K562 (cell line): ENCODE measurements around the gene ZNF575.

Source experiments
- CBX3 ChIP-seq, 2 experiments: IDR thresholded peaks; 1 replicate in 1 of 2; 2 replicates in 1 of 2; pipeline ENCODE4 v1.6.1; 2012; ENCODE audit warnings: inconsistent platforms in 2 of 2, low read length in 2 of 2, borderline replicate concordance in 1 of 2, control low read depth in 1 of 2
- ELF1 ChIP-seq: fragments of 200-800 bp; sonication (Bioruptor generic); IDR thresholded peaks from 2 replicates; pipeline ENCODE4 v1.6.1; 2016; ENCODE audit warnings: missing genetic modification characterization, missing compliant biosample characterization
- EZH2 ChIP-seq: IDR thresholded peaks from 2 replicates; pipeline ENCODE4 v1.6.1; 2012; ENCODE audit warnings: low read depth, mild to moderate bottlenecking, inconsistent platforms, low read length, borderline replicate concordance
- FOXK1 ChIP-seq: sonication (generic); formaldehyde crosslinking; IDR thresholded peaks from 2 replicates; pipeline ENCODE4 v1.8.0; 2022; ENCODE audit warnings: missing genetic modification reagents, mild to moderate bottlenecking, borderline replicate concordance
- JUND ChIP-seq, 2 experiments: IDR thresholded peaks; 2 replicates in 1 of 2; 3 replicates in 1 of 2; pipeline ENCODE4 v1.6.1; 2011; ENCODE audit warnings: borderline replicate concordance in 2 of 2, low read depth in 2 of 2, low read length in 2 of 2, improper control_type of control experiment in 1 of 2, missing biosample characterization in 1 of 2, missing genetic modification characterization in 1 of 2, missing genetic modification reagents in 1 of 2
- MAFF ChIP-seq: IDR thresholded peaks from 2 replicates; pipeline ENCODE4 v1.6.1; 2012; ENCODE audit warnings: low read length, improper control_type of control experiment
- MEF2A ChIP-seq: IDR thresholded peaks from 2 replicates; pipeline ENCODE4 v1.6.1; 2011; ENCODE audit warnings: low read depth, mild to moderate bottlenecking, low read length, moderate library complexity; ENCODE audit not compliant: control insufficient read depth
- RBFOX2 ChIP-seq: fragments of 200-400 bp; formaldehyde crosslinking; IDR thresholded peaks from 2 replicates; pipeline ENCODE4 v1.6.1; 2017; ENCODE audit warnings: low read depth, mild to moderate bottlenecking, low read length, moderate library complexity
- ZC3H4 ChIP-seq: sonication (generic); formaldehyde crosslinking; IDR thresholded peaks from 2 replicates; pipeline ENCODE4 v1.9.0; 2021; ENCODE audit warnings: missing genetic modification reagents, borderline replicate concordance
- ZNF561 ChIP-seq: fragments of 450-650 bp; formaldehyde crosslinking; conservative IDR thresholded peaks from 2 replicates; pipeline ENCODE4 v1.4.0; 2020; ENCODE audit warnings: mild to moderate bottlenecking, moderate library complexity
- TF ChIP-seq, protein P1 (sequence below): fragments of 150-350 bp; conservative IDR thresholded peaks from 2 replicates; pipeline ENCODE4 v1.6.1; 2014; ENCODE audit warnings: low read length
- TF ChIP-seq, protein P2 (sequence below): IDR thresholded peaks from 3 replicates; pipeline ENCODE4 v1.6.1; 2011; ENCODE audit warnings: borderline replicate concordance, mild to moderate bottlenecking, moderate library complexity; ENCODE audit not compliant: insufficient read length; ENCODE audit errors: extremely low read depth
- TF ChIP-seq, protein P3 (sequence below), 3 experiments: IDR thresholded peaks in 2 of 3; conservative IDR thresholded peaks in 1 of 3; 2 replicates each; pipeline ENCODE4 v1.5.1; 2011 to 2012; ENCODE audit warnings: low read length in 3 of 3, mild to moderate bottlenecking in 3 of 3, control low read depth in 2 of 3, improper control_type of control experiment in 1 of 3, inconsistent platforms in 1 of 3, low read depth in 1 of 3, mixed read lengths in 1 of 3, moderate library complexity in 1 of 3; ENCODE audit not compliant: insufficient read depth in 2 of 3

DNA sequence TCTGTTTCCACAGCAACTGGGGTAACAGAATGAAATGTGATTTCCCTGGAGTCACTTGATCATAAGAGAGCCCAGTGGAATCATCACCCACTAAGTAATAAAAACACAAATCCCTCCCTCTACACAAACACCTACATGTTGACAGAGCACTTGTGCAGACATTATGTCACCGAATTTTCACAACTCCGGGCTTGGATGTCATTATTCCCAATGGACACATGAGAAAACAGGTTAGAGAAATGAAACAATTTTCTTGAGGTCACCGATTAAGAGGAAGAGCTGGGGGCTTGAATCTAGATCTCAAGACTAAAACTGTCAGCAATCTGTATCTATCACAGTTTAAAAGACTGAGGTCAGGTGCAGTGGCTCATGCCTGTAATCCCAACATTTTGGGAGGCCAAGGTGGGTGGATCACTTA, 39.2 kb downstream of the ZNF575 start:
- TF ChIP-seq MEF2A (no peak), ELF1 (tag) (no peak), CBX3 (IDR thresholded peaks at IDR 0.05; ENCODE audit: borderline replicate concordance in 1 of 2, low read length in 2 of 2) (no peak), EZH2 (no peak), JUND (IDR thresholded peaks at IDR 0.05; ENCODE audit: borderline replicate concordance, low read depth, low read length) (no peak), JUND (tag; IDR thresholded peaks at IDR 0.05; ENCODE audit: borderline replicate concordance, low read depth, low read length) (no peak), ZC3H4 (CRISPR knock-in tag) (no peak), MAFF (no peak), FOXK1 (CRISPR knock-in tag) (no peak), ZNF561 (no peak), RBFOX2 (no peak)
- TF ChIP-seq, protein P1, sequence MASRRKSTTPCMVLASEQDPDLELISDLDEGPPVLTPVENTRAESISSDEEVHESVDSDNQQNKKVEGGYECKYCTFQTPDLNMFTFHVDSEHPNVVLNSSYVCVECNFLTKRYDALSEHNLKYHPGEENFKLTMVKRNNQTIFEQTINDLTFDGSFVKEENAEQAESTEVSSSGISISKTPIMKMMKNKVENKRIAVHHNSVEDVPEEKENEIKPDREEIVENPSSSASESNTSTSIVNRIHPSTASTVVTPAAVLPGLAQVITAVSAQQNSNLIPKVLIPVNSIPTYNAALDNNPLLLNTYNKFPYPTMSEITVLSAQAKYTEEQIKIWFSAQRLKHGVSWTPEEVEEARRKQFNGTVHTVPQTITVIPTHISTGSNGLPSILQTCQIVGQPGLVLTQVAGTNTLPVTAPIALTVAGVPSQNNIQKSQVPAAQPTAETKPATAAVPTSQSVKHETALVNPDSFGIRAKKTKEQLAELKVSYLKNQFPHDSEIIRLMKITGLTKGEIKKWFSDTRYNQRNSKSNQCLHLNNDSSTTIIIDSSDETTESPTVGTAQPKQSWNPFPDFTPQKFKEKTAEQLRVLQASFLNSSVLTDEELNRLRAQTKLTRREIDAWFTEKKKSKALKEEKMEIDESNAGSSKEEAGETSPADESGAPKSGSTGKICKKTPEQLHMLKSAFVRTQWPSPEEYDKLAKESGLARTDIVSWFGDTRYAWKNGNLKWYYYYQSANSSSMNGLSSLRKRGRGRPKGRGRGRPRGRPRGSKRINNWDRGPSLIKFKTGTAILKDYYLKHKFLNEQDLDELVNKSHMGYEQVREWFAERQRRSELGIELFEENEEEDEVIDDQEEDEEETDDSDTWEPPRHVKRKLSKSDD, result no peak
- TF ChIP-seq, protein P2, sequence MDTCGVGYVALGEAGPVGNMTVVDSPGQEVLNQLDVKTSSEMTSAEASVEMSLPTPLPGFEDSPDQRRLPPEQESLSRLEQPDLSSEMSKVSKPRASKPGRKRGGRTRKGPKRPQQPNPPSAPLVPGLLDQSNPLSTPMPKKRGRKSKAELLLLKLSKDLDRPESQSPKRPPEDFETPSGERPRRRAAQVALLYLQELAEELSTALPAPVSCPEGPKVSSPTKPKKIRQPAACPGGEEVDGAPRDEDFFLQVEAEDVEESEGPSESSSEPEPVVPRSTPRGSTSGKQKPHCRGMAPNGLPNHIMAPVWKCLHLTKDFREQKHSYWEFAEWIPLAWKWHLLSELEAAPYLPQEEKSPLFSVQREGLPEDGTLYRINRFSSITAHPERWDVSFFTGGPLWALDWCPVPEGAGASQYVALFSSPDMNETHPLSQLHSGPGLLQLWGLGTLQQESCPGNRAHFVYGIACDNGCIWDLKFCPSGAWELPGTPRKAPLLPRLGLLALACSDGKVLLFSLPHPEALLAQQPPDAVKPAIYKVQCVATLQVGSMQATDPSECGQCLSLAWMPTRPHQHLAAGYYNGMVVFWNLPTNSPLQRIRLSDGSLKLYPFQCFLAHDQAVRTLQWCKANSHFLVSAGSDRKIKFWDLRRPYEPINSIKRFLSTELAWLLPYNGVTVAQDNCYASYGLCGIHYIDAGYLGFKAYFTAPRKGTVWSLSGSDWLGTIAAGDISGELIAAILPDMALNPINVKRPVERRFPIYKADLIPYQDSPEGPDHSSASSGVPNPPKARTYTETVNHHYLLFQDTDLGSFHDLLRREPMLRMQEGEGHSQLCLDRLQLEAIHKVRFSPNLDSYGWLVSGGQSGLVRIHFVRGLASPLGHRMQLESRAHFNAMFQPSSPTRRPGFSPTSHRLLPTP, result no peak
- TF ChIP-seq, protein P3, sequence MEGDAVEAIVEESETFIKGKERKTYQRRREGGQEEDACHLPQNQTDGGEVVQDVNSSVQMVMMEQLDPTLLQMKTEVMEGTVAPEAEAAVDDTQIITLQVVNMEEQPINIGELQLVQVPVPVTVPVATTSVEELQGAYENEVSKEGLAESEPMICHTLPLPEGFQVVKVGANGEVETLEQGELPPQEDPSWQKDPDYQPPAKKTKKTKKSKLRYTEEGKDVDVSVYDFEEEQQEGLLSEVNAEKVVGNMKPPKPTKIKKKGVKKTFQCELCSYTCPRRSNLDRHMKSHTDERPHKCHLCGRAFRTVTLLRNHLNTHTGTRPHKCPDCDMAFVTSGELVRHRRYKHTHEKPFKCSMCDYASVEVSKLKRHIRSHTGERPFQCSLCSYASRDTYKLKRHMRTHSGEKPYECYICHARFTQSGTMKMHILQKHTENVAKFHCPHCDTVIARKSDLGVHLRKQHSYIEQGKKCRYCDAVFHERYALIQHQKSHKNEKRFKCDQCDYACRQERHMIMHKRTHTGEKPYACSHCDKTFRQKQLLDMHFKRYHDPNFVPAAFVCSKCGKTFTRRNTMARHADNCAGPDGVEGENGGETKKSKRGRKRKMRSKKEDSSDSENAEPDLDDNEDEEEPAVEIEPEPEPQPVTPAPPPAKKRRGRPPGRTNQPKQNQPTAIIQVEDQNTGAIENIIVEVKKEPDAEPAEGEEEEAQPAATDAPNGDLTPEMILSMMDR (IDR thresholded peaks at IDR 0.05 in 2 of 3, conservative IDR thresholded peaks at IDR 0.05 in 1 of 3; ENCODE audit: insufficient read depth in 2 of 3, low read depth in 1 of 3, low read length in 3 of 3), result no peak
